ENCODE data around the gene CHRNB2.

CHRNB2 gene

DNA sequence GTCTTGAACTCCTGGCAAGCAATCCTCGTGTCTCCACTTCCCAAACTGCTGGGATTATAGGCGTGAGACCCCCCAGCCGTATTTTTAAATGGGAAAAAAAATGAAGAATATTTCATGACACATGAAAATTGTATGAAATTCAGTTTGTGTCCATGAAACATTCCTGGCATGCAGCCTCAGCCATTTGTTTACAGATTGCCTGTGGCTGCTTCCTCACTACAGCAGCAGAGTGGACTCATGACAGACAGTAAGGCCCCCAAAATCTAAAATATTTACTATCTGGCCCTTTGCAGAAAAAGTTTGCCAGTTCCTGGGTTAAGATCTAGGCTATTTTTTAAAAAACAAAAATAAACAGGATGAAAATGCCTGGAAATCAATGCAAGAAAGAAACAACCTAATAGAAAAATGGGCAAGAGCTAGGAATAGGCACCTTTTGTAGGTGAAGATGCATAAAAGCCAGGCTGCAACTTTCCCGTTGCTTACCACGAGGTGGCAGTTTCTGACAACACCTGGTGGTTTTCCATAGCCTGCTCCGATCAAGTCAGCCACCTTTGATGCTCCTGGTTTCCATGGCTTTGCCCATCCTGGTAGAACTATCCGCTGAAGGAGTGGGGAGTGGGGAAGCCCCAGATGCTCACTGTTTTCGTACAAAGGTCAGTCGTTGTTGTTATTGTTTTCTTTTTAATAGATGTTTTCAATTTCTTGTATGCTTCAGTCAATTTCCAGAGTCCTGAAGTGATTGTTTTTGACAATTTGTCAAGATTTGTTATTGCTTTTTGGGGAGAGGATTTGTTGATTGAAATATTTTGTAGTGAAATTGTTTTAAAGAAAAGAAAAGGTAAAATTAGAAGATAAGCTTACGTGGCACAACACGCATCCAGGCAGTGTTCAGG lies 33.4 kb upstream of the CHRNB2 start:
- no peak overlapping the region for H2BK5ac ChIP-seq (ENCODE audit: low read length)
- no peak overlapping the region for H2BK15ac ChIP-seq (ENCODE audit: low read length)
- H3K4me1 ChIP-seq (ENCODE audit: control insufficient read depth in 2 of 2, insufficient read depth in 1 of 2, low read depth in 1 of 2, low read length in 2 of 2): no peaks in the 10 kb centered on the region
- peaks cover 0 to 5% (median 0%) of the 10 kb centered on the region in 3 experiments for H3K27me3 ChIP-seq (ENCODE audit: control insufficient read depth in 3 of 3, insufficient read depth in 3 of 3, low read depth in 1 of 3, low read length in 3 of 3)
- H3K23ac ChIP-seq (ENCODE audit: low read depth, low read length, poor library complexity): no peak overlapping the region
- H3K36me3 ChIP-seq (replicated peaks in 1 of 2; ENCODE audit: control insufficient read depth in 2 of 2, insufficient read depth in 2 of 2, low read length in 2 of 2): no peaks in the 10 kb centered on the region
- no peak overlapping the region for H2AK5ac ChIP-seq (ENCODE audit: low read depth, low read length)
- H3K27ac ChIP-seq (replicated peaks; ENCODE audit: low read length): no peak overlapping the region
- no peak overlapping the region for H2AFZ ChIP-seq (ENCODE audit: low read length)
- no peak overlapping the region for H3K14ac ChIP-seq (ENCODE audit: low read length)
- no peak overlapping the region for H4K8ac ChIP-seq (ENCODE audit: low read depth, low read length)
- no peak overlapping the region for H3K4me2 ChIP-seq (ENCODE audit: insufficient read depth, low read length, poor library complexity, severe bottlenecking)
- peaks cover 0 to 6% of the 10 kb centered on the region in 2 donors for H3K9me3 ChIP-seq (replicated peaks in 1 of 2; ENCODE audit: control insufficient read depth in 2 of 2, insufficient read depth in 1 of 2, low read depth in 1 of 2, low read length in 2 of 2)
- H3K79me1 ChIP-seq (ENCODE audit: low read depth, low read length): no peaks in the 10 kb centered on the region
- no peak overlapping the region for H3K4me3 ChIP-seq (ENCODE audit: low read length in 2 of 2)
- no CpG with 5 or more reads among the region's 11 CpGs for WGBS, 2 donors (ENCODE audit: extremely low coverage in 2 of 2, insufficient read length in 2 of 2, insufficient replicate concordance in 1 of 2)
- H3K4ac ChIP-seq (ENCODE audit: low read length): no peak overlapping the region
- no peak for DNase-seq (ENCODE audit: low spot score)
- no peak overlapping the region for H4K91ac ChIP-seq (ENCODE audit: low read depth, low read length, poor library complexity)
- H2BK12ac ChIP-seq (ENCODE audit: low read length): no peak overlapping the region
- H3K18ac ChIP-seq (ENCODE audit: low read length): no peak overlapping the region
- H2BK120ac ChIP-seq (ENCODE audit: low read depth, low read length): no peak overlapping the region
- H3K9ac ChIP-seq (ENCODE audit: low read depth, low read length, poor library complexity): no peak overlapping the region

DNA sequence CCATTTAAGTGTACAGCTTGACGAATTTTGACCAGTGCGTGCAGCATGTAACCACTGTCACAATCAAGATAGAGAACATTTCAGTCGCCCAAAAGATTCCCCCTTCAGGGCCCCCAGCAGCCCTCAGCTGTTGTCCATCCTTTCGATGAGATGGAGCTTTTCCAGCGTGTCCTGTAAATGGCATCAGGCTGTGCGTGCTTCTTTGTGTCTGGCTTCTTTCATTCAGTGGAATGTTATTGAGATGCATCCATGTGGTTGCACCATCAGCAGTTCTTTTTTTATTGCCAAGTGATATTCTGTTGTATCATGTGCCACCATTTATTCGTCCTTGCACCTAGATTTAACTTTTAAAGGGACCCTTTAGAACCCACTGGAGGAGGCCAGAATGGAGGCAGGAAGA lies 31.0 kb upstream of the CHRNB2 start:
- Histone ChIP-seq H3K9ac (ENCODE audit: low read depth, low read length, poor library complexity) (no peak overlapping the region), H4K8ac (ENCODE audit: low read depth, low read length) (no peak overlapping the region), H4K91ac (ENCODE audit: low read depth, low read length, poor library complexity) (no peak overlapping the region), H2BK120ac (ENCODE audit: low read depth, low read length) (no peak overlapping the region), H2BK5ac (ENCODE audit: low read length) (no peak overlapping the region), H3K23ac (ENCODE audit: low read depth, low read length, poor library complexity) (no peak overlapping the region), H2AK5ac (ENCODE audit: low read depth, low read length) (no peak overlapping the region), H3K4me1 (ENCODE audit: control insufficient read depth in 2 of 2, insufficient read depth in 1 of 2, low read depth in 1 of 2, low read length in 2 of 2) (peaks cover 0 to 1% of the 10 kb centered on the region in 2 donors), H2BK12ac (ENCODE audit: low read length) (no peak overlapping the region), H2AFZ (ENCODE audit: low read length) (no peak overlapping the region), H3K27ac (replicated peaks; ENCODE audit: low read length) (no peak overlapping the region), H3K9me3 (replicated peaks in 1 of 2; ENCODE audit: control insufficient read depth in 2 of 2, insufficient read depth in 1 of 2, low read depth in 1 of 2, low read length in 2 of 2) (peaks cover 0 to 6% of the 10 kb centered on the region in 2 donors), H3K79me1 (ENCODE audit: low read depth, low read length) (no peaks in the 10 kb centered on the region), H2BK15ac (ENCODE audit: low read length) (no peak overlapping the region), H3K18ac (ENCODE audit: low read length) (no peak overlapping the region), H3K27me3 (ENCODE audit: control insufficient read depth in 3 of 3, insufficient read depth in 3 of 3, low read depth in 1 of 3, low read length in 3 of 3) (peaks cover 0 to 14% (median 0%) of the 10 kb centered on the region in 3 experiments), H3K4me3 (ENCODE audit: low read length in 2 of 2) (no peak overlapping the region), H3K4me2 (ENCODE audit: insufficient read depth, low read length, poor library complexity, severe bottlenecking) (no peak overlapping the region), H3K4ac (ENCODE audit: low read length) (no peak overlapping the region), H3K36me3 (replicated peaks in 1 of 2; ENCODE audit: control insufficient read depth in 2 of 2, insufficient read depth in 2 of 2, low read length in 2 of 2) (no peaks in the 10 kb centered on the region), H3K14ac (ENCODE audit: low read length) (no peak overlapping the region)
- WGBS, 2 donors (ENCODE audit: extremely low coverage in 2 of 2, insufficient read length in 2 of 2, insufficient replicate concordance in 1 of 2): no CpG with 5 or more reads among the region's 7 CpGs
- DNase-seq (ENCODE audit: low spot score): no peak

DNA sequence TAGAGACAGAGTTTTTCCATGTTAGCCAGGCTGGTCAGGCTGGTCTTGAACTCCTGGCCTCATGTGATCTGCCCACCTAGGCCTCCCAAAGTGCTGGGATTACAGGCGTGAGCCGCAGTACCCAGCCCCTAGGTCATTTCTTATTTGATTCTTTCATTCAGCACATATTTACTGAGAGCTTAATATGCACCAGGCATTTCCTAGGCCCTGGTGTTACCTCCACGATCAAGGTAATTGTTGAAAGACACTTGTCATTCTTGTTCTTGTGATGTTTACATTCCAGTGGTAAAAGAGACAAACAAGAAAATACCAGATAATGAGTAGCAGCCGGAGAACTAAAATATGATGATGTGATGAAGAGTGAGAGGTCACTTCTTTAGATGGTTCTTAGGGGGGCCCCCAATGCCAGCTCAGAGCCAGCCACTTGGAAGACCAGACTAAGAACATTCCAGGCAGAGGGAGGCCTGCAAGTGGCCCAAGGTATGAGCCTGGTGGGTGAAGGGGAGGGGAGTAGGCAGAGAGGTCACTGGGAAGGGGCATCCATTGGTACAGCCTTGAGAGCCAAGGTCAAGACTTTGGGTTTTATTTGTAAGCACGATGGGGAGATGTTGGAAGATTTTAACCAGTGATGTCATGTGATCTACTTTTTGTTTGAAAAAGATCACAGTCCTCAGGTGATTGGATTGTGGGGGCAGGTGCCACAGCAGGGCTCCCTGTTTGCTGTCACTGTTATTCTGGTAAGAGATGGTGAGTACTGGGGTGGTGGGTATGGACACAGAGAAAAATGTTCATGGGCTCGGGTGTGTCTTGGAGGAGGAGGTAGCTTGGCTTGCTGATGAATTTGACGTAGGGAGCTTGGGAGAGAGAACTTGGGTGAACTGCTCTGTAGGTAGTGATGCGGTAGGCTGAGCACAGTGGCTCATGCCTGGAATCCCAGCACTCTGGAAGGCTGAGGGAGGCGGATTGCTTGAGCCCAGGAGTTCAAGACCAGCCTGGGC lies 27.8 kb upstream of the CHRNB2 start:
- Histone ChIP-seq H2BK5ac (ENCODE audit: low read length) (no peak overlapping the region), H3K27me3 (ENCODE audit: control insufficient read depth in 3 of 3, insufficient read depth in 3 of 3, low read depth in 1 of 3, low read length in 3 of 3) (peaks cover 0 to 27% (median 0%) of the 10 kb centered on the region in 3 experiments), H2AFZ (ENCODE audit: low read length) (no peak overlapping the region), H3K27ac (replicated peaks; ENCODE audit: low read length) (no peak overlapping the region), H3K4me2 (ENCODE audit: insufficient read depth, low read length, poor library complexity, severe bottlenecking) (no peak overlapping the region), H3K14ac (ENCODE audit: low read length) (no peak overlapping the region), H4K8ac (ENCODE audit: low read depth, low read length) (no peak overlapping the region), H2BK15ac (ENCODE audit: low read length) (no peak overlapping the region), H3K4ac (ENCODE audit: low read length) (no peak overlapping the region), H2BK12ac (ENCODE audit: low read length) (no peak overlapping the region), H3K4me3 (ENCODE audit: low read length in 2 of 2) (no peak overlapping the region), H3K18ac (ENCODE audit: low read length) (no peak overlapping the region), H3K36me3 (replicated peaks in 1 of 2; ENCODE audit: control insufficient read depth in 2 of 2, insufficient read depth in 2 of 2, low read length in 2 of 2) (no peaks in the 10 kb centered on the region), H3K23ac (ENCODE audit: low read depth, low read length, poor library complexity) (no peak overlapping the region), H3K4me1 (ENCODE audit: control insufficient read depth in 2 of 2, insufficient read depth in 1 of 2, low read depth in 1 of 2, low read length in 2 of 2) (peaks cover 0 to 1% of the 10 kb centered on the region in 2 donors), H2BK120ac (ENCODE audit: low read depth, low read length) (no peak overlapping the region), H3K9ac (ENCODE audit: low read depth, low read length, poor library complexity) (no peak overlapping the region), H2AK5ac (ENCODE audit: low read depth, low read length) (no peak overlapping the region), H3K9me3 (replicated peaks in 1 of 2; ENCODE audit: control insufficient read depth in 2 of 2, insufficient read depth in 1 of 2, low read depth in 1 of 2, low read length in 2 of 2) (peaks cover 0 to 6% of the 10 kb centered on the region in 2 donors), H4K91ac (ENCODE audit: low read depth, low read length, poor library complexity) (no peak overlapping the region), H3K79me1 (ENCODE audit: low read depth, low read length) (no peaks in the 10 kb centered on the region)
- no peak for DNase-seq (ENCODE audit: low spot score)
- WGBS, 2 donors (ENCODE audit: extremely low coverage in 2 of 2, insufficient read length in 2 of 2, insufficient replicate concordance in 1 of 2): no CpG with 5 or more reads among the region's 9 CpGs

Measured in neuronal stem cell (in vitro differentiated cells).